GM19395 (cell line): ENCODE measurements around the gene DAPL1.
"Not testable (repeated sequence)": the region's sequence is repeated elsewhere in the genome, so short reads cannot be mapped to it uniquely, and the experiment has no call there.

Experiments used
- ATAC-seq: cut with Tn5 transposase; IDR thresholded peaks from one replicate; pipeline ENCODE4 v1.9.1; 2021; ENCODE audit warnings: mild to moderate bottlenecking, moderate library complexity; ENCODE audit not compliant: unreplicated experiment

DAPL1 gene

DNA sequence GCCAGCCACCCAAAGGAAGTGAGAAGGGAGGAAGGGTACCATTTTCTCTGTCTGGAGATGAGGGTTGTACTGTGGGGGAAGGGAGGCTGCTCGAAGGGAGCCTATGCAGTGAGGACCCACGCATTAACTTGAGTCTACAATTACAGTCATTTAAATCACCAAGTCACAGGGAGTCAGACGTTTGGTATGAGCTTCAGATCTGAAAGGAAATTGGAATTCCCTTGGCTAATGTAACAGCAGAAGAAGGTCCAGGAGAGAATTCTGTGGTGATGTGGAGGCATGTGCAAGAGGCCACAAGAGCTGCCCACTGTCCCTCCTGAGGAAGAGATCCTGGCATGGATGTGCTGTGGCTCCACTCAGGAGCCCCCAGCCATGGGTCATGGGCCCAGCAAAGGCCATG lies 22.5 kb downstream of the DAPL1 start:
- no peak for ATAC-seq

DNA sequence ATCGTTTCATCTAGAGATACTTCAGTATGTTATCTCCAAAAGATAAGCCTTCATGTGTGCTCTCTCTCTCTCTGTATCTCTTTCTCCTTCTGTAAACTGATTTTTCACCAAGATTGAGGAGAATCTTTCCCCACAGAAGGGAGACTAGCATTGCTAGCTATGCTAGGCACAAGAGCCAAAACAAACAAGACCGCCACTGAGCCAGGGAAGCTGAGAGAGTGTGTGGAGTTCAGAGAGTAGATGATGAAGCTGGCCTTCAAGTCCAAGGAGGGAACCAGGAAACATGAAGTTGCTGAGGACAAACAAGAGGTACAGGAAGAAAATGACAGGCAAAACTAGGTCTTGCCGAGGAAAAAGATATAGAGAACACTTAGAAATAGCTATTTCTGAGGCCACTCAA lies 23.4 kb downstream of the DAPL1 start:
- ATAC-seq = no peak

GRCh38 chr2:158822193-158822592 lies 27.1 kb downstream of the DAPL1 start:
- no peak for ATAC-seq

DNA sequence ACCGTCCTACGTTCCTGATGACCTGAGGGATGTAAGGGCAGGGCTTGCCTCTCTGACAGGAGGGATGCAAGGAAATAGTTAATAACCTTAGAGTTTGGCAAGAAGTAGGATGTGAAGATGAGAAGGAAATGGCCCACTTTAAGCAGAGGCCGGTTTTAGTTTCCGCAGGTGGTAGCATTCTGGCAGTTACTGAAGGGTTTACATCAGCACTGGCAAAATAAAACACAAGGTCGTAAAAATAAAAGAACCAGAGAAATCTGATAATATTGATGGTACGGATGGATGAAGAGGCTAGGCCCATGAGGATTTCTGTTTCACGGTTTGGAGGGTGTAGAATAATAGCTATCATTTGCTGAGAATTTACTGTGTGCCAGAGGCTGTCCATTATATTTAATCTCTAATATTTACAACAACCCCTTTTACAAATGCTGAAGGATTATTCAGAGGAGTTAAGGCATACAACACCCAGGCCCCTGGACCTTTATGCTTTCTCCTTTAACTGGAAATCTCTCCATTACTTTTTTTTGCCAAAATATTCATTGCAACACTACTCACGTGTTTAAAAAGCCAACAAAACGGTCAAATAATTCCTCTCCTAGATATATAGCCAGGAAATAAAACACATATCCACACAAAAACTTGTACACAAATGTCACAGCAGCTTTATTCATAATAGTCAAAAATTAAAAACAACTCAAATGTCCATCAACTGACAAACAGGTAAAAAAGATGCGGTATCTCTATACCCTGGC lies 28.5 kb downstream of the DAPL1 start:
- ATAC-seq = no peak

DNA sequence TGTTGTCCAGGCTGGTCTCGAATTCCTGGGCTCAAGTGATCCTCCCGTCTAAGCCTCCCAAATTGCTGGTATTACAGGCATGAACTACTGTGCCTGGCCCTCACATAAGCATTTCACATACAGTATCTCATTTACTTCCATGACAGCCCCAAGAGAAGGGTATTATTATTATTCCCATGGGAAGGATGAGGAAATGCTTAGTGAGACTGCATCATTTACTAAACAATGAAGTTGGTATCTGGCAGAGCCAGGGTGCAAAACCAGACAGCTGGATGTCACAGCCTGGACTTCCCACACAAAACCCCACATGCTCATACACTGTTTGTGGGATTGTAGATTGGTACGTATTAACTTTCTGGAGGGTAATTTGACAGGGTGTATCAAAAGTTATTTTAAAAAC lies 29.9 kb downstream of the DAPL1 start:
- ATAC-seq = no peak

DNA sequence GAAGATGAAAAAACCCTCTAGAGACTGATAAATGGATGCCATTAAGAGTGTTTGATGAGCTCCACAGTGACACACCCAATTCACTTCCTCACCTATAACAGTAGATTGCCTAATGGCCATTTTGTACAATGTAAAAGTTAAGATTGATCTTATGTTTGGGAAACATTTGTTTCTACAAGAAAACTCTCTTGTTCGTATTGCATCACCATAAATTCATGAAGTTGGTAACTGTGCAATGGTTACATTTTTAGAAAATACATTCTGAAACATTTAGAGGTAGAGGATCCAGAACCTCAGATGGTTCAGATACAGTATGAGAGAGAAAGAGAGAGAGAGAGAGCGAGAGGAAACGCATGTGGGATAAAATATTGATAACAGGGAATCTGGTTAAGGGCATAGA lies 31.8 kb downstream of the DAPL1 start:
- no peak for ATAC-seq

- no peak for ATAC-seq
Measured at GRCh38 chr2:158828378-158829164, 33.5 kb downstream of the DAPL1 start.

DNA sequence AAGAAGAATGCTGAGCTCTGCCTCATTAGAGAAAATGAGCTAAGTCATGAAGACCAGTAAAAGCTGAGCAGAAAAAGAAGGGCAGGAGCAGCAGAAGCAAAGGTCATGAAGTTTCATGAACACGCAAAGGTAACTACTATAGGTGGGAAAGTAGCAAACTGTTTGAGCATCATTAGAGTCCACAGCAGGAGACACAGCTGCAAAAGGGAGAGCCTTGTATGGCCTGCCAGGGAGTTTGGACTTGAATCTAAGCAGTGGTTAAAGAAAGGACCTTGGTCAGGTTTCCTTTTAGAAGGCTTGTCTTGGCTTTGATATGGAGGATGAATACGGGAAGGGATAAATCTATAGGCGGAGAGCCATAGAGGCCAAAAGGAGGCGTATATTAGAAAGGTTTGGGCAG lies 34.0 kb downstream of the DAPL1 start:
- no peak for ATAC-seq

DNA sequence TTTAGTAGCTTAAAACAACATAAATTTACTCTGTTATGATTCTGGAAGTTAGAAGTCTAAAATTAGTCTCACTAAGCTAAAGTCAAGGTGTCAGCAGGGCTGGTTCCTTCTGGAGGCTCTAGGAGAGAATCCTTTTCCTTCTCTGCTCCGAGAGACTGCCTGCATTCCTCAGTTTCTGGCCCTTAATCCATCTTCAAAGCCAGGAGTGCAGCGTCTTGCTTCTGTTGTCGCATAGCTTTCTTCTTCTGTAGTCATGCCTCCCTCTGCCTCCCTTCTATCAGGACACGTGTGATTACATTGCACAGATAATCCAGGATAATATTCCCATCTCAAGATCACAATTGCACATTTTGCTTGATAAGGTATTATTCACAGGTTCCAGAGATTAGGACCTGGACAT lies 35.1 kb downstream of the DAPL1 start:
- no peak for ATAC-seq

GRCh38 chr2:158835431-158835830 lies 40.3 kb downstream of the DAPL1 start:
- no peak for ATAC-seq

DNA sequence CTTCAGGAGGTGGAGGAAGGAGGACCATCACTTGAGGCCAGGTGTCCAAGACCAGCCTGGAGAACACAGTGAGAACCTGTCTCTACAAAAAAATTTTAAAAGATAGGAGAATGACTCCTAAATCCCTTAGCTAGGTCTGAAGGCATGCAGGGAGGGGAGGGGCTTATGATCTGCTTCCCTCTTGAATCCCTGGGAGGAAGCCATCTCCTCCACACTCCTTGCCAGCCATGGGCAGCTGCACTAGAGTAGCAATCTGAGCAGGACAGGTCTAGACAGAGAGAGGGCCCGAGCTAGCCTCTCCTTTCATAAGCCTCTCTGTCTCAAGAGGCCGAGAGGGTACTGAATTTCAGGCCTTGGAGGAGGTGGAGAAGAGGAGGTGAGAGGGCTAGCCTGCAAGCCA lies 42.5 kb downstream of the DAPL1 start:
- no peak for ATAC-seq

GRCh38 chr2:158841850-158842249 lies 46.7 kb downstream of the DAPL1 start:
- ATAC-seq = no peak

GRCh38 chr2:158845444-158845843 lies 50.3 kb downstream of the DAPL1 start:
- no peak for ATAC-seq

- ATAC-seq = no peak
Measured at GRCh38 chr2:158845859-158846258, 50.7 kb downstream of the DAPL1 start.

GRCh38 chr2:158847526-158847925 lies 52.4 kb downstream of the DAPL1 start:
- ATAC-seq = not testable (repeated sequence)

DNA sequence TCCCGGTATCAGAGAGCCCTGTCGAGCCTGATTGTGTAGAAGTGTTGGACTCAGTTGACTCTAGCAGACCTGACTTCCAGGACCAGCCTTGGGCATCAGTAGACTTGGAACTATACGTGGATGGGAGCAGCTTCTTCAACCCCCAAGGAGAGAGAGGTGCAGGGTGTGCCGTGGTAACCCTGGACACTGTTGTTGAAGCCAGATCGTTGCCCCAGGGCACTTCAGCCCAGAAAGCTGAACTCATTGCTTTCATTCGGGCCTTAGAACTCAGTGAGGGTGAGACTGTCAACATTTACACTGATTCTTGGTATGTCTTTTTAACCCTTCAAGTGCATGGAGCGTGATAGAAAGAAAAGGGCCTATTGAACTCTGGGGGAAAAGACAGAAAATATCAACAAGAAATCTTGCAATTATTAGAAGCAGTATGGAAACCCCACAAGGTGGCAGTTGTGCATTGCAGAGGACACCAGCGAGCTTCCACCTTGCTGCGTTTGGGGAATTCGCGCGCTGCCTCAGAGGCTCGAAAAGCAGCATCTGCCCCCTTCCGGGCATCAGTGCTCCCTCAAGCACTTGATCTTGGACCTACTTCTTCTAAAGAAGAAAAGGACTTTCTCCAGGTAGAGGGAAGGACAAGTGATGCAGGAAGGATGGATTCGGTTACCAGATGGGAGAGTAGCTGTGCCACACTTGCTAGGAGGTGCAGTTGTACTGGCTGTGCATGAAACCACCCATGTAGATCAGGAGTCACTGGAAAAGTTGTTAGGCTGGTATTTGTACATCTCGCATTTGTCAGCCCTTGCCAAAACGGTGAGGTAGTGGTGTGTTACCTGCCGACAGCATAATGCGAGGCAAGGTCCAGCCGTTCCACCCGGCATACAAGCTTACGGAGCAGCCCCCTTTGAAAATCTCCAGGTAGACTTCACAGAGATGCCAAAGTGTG lies 53.2 kb downstream of the DAPL1 start:
- not testable (repeated sequence) for ATAC-seq

DNA sequence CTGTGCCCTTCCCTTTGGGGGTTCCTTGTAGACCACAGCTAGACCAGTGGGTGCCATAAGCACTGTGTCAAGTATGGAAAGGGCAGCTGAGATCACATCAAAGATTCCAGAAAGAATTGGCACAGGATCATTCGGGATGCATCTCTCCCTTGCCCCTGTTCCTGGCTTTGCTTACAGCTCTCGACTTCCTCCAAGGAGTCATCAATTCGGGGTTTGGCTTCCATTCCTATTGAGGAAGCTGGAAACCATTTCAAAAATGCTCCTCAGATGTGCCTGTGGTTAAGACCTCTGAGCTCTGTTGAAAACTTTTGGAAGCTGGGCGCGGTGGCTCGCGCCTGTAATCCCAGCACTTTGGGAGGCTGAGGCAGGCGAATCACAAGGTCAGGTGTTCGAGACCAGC lies 65.1 kb downstream of the DAPL1 start:
- ATAC-seq = not testable (repeated sequence)

DNA sequence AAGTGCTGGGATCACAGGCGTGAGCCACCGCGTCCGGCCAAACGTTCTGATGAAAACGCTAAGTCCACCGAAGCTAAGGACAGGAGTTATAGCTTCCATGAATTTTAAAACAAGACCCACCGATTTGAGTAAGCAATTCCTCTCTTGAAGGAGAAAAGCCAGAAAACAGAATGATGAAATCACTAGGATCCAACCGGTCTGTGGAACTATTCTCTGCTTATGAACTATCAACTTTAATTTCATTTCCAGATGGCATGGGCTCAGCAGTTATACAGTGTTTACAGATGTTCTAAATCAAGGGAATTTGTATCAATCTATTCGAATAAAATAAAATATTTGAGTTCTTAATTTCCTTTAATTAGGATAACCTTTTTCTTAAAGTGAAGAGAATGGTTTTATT lies 66.5 kb downstream of the DAPL1 start:
- ATAC-seq = not testable (repeated sequence)

DNA sequence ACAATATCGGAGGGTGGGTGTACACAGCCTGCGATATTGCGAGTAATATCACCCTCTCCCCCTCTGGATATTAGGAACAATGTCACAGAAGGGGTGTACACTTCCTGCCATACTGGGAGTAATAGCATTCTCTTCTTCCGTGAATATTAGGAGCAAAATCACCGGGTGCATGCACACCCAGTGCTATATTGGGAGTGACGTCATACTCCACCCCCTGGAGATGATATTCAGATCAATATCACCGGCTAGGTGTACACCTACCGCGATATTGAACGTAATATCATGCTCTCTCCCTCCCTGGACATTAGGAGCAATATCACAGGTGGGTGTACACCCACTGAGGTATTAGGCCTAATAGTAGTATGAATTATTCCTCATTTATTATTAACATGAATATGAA lies 70.4 kb downstream of the DAPL1 start:
- ATAC-seq = not testable (repeated sequence)
